Measurements from ENCODE around the gene PDE6B. TPM values are rescaled to one million over a fixed set of nuclear protein-coding genes. Genes with fewer than 3 reads are reported as not detected.

The PDE6B gene
- total RNA-seq, 1 donor from 2014 or later: 5.5 TPM

- DNase-seq (peak; percentile 77), ATAC-seq (peak; percentile 89 to 94)
- no peak overlapping the region for H3K27ac ChIP-seq
- peaks cover 52% of the 10 kb centered on the region for H3K27me3 ChIP-seq (ENCODE audit: low read depth)
- H3K36me3 ChIP-seq: no peaks in the 10 kb centered on the region
- intact Hi-C loops (cut with DNase I): no loop called here
- no peaks in the 10 kb centered on the region for H3K4me1 ChIP-seq
- H3K4me3 ChIP-seq: no peak overlapping the region
- TF ChIP-seq, protein P1, sequence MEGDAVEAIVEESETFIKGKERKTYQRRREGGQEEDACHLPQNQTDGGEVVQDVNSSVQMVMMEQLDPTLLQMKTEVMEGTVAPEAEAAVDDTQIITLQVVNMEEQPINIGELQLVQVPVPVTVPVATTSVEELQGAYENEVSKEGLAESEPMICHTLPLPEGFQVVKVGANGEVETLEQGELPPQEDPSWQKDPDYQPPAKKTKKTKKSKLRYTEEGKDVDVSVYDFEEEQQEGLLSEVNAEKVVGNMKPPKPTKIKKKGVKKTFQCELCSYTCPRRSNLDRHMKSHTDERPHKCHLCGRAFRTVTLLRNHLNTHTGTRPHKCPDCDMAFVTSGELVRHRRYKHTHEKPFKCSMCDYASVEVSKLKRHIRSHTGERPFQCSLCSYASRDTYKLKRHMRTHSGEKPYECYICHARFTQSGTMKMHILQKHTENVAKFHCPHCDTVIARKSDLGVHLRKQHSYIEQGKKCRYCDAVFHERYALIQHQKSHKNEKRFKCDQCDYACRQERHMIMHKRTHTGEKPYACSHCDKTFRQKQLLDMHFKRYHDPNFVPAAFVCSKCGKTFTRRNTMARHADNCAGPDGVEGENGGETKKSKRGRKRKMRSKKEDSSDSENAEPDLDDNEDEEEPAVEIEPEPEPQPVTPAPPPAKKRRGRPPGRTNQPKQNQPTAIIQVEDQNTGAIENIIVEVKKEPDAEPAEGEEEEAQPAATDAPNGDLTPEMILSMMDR (IDR thresholded peaks at IDR 0.05): peak; percentile 62
- no peaks in the 10 kb centered on the region for H3K9me3 ChIP-seq
These were observed 22.8 kb upstream of the PDE6B start for GRCh38 chr4:602559-602942.

GRCh38 chr4:604131-604530, 21.2 kb upstream of the PDE6B start:
- H3K36me3 ChIP-seq: no peaks in the 10 kb centered on the region
- H3K27me3 ChIP-seq (ENCODE audit: low read depth): peaks cover 46% of the 10 kb centered on the region
- no peaks in the 10 kb centered on the region for H3K9me3 ChIP-seq
- no peak overlapping the region for H3K4me3 ChIP-seq
- intact Hi-C loops (cut with DNase I): no loop called here
- ATAC-seq (no peak), DNase-seq (no peak)
- TF ChIP-seq, protein P1 (IDR thresholded peaks at IDR 0.05): no peak
- no peak overlapping the region for H3K27ac ChIP-seq
- no peaks in the 10 kb centered on the region for H3K4me1 ChIP-seq

- H3K27ac ChIP-seq: no peak overlapping the region
- H3K9me3 ChIP-seq: no peaks in the 10 kb centered on the region
- H3K4me3 ChIP-seq: no peak overlapping the region
- intact Hi-C loops (cut with DNase I): no loop called here
- DNase-seq (no peak), ATAC-seq (no peak)
- TF ChIP-seq, protein P1 (IDR thresholded peaks at IDR 0.05): no peak
- peaks cover 40% of the 10 kb centered on the region for H3K27me3 ChIP-seq (ENCODE audit: low read depth)
- H3K4me1 ChIP-seq: no peaks in the 10 kb centered on the region
- H3K36me3 ChIP-seq: no peaks in the 10 kb centered on the region
These were observed 19.5 kb upstream of the PDE6B start for GRCh38 chr4:605702-606425.

DNA sequence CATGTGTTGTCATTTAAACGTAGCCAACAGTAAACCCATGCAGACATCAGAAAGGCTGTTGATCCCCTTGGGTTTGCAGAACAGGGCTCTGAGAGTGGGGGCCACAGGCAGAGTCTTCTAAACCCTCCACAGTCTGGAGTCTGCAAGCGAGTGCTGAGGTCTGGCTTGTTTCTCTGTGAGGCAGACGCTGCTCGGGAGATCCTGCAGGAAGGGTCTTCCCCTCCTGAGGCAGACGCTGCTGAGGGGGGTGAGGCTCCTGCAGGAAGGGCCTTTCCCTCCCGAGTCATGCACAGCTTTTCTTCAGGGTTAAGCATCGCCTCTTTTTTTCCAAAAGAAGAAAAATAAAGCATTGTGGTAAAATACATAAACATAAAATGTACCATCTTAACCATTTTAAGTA, 17.1 kb upstream of the PDE6B start:
- Histone ChIP-seq H3K27me3 (ENCODE audit: low read depth) (peaks cover 20% of the 10 kb centered on the region), H3K27ac (no peak overlapping the region), H3K4me3 (no peak overlapping the region), H3K36me3 (no peaks in the 10 kb centered on the region), H3K9me3 (no peaks in the 10 kb centered on the region), H3K4me1 (no peaks in the 10 kb centered on the region)
- ATAC-seq (no peak), DNase-seq (no peak)
- TF ChIP-seq, protein P1 (IDR thresholded peaks at IDR 0.05): no peak
- intact Hi-C loops (cut with DNase I): no loop called here

DNA sequence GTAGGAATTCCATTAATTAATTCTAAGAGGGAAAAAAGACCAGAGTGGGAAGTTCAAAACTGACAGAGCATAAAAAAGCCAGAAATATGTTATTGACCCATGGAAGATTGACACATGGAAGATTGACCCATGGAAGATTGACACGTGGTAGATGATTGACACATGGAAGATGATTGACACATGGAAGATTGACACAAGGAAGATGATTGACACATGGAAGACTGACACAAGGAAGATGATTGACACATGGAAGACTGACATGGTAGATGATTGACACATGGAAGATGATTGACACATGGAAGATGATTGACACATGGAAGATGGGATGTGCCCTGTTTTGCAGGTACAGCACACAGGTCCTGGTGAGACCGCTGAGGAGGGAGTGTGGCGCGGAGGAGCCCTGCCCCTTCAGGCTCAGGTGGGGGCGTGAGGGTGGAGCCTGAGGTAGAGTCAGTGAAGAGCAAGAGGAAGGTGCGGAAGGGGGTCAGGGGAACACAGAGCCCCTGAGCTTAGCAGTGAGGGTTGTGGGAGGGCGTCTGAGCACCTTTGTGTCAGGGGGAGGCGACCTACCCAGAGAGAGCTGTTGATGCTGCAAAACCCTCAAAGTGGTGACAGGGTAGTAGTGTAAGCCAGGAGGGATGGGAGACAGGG, 15.8 kb upstream of the PDE6B start:
- ATAC-seq: no peak
- no peak for DNase-seq
- intact Hi-C loops (cut with DNase I): no loop called here

More for the DNA sequence above, 15.8 kb upstream of the PDE6B start:
- Histone ChIP-seq H3K27me3 (ENCODE audit: low read depth) (peaks cover 17% of the 10 kb centered on the region), H3K9me3 (no peaks in the 10 kb centered on the region), H3K27ac (no peak overlapping the region), H3K4me3 (no peak overlapping the region), H3K4me1 (no peaks in the 10 kb centered on the region), H3K36me3 (no peaks in the 10 kb centered on the region)
- TF ChIP-seq, protein P1 (IDR thresholded peaks at IDR 0.05): no peak

Data from lower lobe of right lung (tissue), 2 donors.